Stimulated activated naive B cell treated with anti-CD40 and anti-IgM and Interleukin-4, amounts not matched to agents 10 μg/mL and 1 μg/mL and 100 μg/mL, for 72 hours (primary cell): ENCODE results near the gene ITGA2.

Experiments
- ATAC-seq, 2 donors: fragments of 150-1000 bp; cut with Tn5 transposase; replicated peaks; 2 replicates each; pipeline ENCODE4 v1.10.0; 2021; ENCODE audit warnings: moderate library complexity in 1 of 2
- DNase-seq: peaks from one replicate; pipeline ENCODE4 v3.0.0; 2021
- H3K27ac Mint-ChIP-seq: one replicate; pipeline ENCODE4 v1.8.0; 2022; ENCODE audit warnings: mild to moderate bottlenecking, mixed read lengths
- H3K27me3 Mint-ChIP-seq, 2 donors: one replicate each; pipeline ENCODE4 v1.8.0; 2022; ENCODE audit warnings: mixed read lengths in 2 of 2
- H3K36me3 Mint-ChIP-seq, 2 donors: one replicate each; pipeline ENCODE4 v1.8.0; 2022; ENCODE audit warnings: mixed read lengths in 2 of 2, mild to moderate bottlenecking in 1 of 2
- H3K4me1 Mint-ChIP-seq, 2 donors: one replicate each; pipeline ENCODE4 v1.8.0; 2022; ENCODE audit warnings: mixed read lengths in 2 of 2, mild to moderate bottlenecking in 1 of 2
- H3K4me3 Mint-ChIP-seq, 2 donors: one replicate each; pipeline ENCODE4 v1.8.0; 2022; ENCODE audit warnings: mild to moderate bottlenecking in 2 of 2, mixed read lengths in 2 of 2, moderate library complexity in 1 of 2
- H3K9me3 Mint-ChIP-seq, 2 donors: one replicate each; pipeline ENCODE4 v1.8.0; 2022; ENCODE audit warnings: mixed read lengths in 2 of 2, mild to moderate bottlenecking in 1 of 2

Gene ITGA2

GRCh38 chr5:52989025-52989780 is at the start of gene ITGA2:
Gene ITGA2, plus strand, starts transcription at chr5:52989352. Its CDS starts 117 bp downstream, at chr5:52989469.
- no peaks in the 10 kb centered on the region for H3K9me3 Mint-ChIP-seq
- H3K27ac Mint-ChIP-seq = no peak within 1 kb of the TSS
- H3K27me3 Mint-ChIP-seq = peaks cover 45 to 49% of the 10 kb centered on the region in 2 donors

GRCh38 chr5:52943285-52943684 is 45.9 kb upstream of the ITGA2 start:
- Mint-ChIP-seq H3K4me3 (no peak overlapping the region), H3K27me3 (peaks cover 5 to 11% of the 10 kb centered on the region in 2 donors), H3K36me3 (peaks cover 0 to 3% of the 10 kb centered on the region in 2 donors), H3K9me3 (no peaks in the 10 kb centered on the region), H3K4me1 (peaks cover under 1 to 2% of the 10 kb centered on the region in 2 donors), H3K27ac (no peak overlapping the region)
- peak in 1 of 2 donors; percentile 46 for ATAC-seq
- DNase-seq = no peak

More at GRCh38 chr5:52989025-52989780, at the start of gene ITGA2:
- peaks cover 5 to 8% of the 10 kb centered on the region in 2 donors for H3K4me1 Mint-ChIP-seq
- peak within 1 kb of the TSS; percentile 74 to 75 for H3K4me3 Mint-ChIP-seq
- no peaks in the 10 kb centered on the region for H3K36me3 Mint-ChIP-seq
- peak; percentile 62 to 68 for ATAC-seq
- peak; percentile 7 for DNase-seq

DNA sequence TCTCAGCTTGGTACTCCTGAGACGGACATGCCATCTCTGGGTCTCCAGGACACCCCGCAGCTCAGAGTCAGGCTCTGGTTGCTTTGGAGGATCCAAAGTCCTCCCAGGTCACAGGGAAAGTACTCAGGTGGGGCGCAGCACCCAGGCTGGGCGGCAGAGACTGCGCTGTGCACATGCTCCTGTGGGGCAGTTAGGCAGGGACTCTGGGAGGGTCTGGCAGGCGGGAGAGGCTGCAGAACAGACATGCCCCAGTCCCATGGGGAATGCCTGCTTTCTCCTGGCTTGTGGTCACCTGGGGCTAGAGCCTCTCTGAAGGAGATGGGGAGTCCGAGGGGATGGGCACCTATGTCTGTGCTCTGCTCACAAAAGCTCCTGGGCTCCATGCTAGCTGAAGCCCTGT is 45.3 kb upstream of the ITGA2 start:
- DNase-seq (no peak), ATAC-seq (no peak)
- peaks cover 5 to 11% of the 10 kb centered on the region in 2 donors for H3K27me3 Mint-ChIP-seq
- no peaks in the 10 kb centered on the region for H3K9me3 Mint-ChIP-seq
- no peak overlapping the region for H3K4me3 Mint-ChIP-seq
- peaks cover 5 to 7% of the 10 kb centered on the region in 2 donors for H3K4me1 Mint-ChIP-seq
- peaks cover 0 to 3% of the 10 kb centered on the region in 2 donors for H3K36me3 Mint-ChIP-seq
- H3K27ac Mint-ChIP-seq = no peak overlapping the region

DNA sequence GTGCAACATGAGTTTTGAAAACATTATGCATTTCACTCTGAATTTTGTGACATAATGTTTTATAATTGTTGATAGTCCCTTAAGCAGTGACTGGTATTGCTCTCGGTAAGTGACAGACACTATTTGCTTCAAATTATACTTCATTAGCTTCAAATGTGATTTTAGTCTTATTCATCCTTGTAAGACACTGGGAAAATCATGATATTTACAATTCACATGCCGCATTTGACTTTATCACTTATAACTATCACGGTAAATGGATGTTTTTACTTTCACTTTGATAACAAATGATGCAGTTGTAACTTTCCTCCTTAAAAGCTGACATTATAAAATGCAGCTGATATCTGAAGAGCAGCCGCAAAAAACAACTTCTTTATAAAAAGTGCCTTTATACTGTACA is 44.1 kb upstream of the ITGA2 start:
- DNase-seq (no peak), ATAC-seq (no peak)
- peaks cover 0 to 3% of the 10 kb centered on the region in 2 donors for H3K36me3 Mint-ChIP-seq
- peaks cover 5 to 11% of the 10 kb centered on the region in 2 donors for H3K27me3 Mint-ChIP-seq
- H3K9me3 Mint-ChIP-seq = no peaks in the 10 kb centered on the region
- H3K4me1 Mint-ChIP-seq = peaks cover 5 to 8% of the 10 kb centered on the region in 2 donors
- H3K4me3 Mint-ChIP-seq = peak overlapping the region; percentile 17 to 30
- no peak overlapping the region for H3K27ac Mint-ChIP-seq

GRCh38 chr5:52947208-52947607 is 41.9 kb upstream of the ITGA2 start:
- ATAC-seq = no peak
- Mint-ChIP-seq H3K27me3 (peaks cover 5 to 11% of the 10 kb centered on the region in 2 donors), H3K9me3 (no peaks in the 10 kb centered on the region), H3K4me3 (no peak overlapping the region), H3K36me3 (peaks cover 0 to 3% of the 10 kb centered on the region in 2 donors), H3K4me1 (peaks cover 5 to 8% of the 10 kb centered on the region in 2 donors), H3K27ac (no peak overlapping the region)
- no peak for DNase-seq

DNA sequence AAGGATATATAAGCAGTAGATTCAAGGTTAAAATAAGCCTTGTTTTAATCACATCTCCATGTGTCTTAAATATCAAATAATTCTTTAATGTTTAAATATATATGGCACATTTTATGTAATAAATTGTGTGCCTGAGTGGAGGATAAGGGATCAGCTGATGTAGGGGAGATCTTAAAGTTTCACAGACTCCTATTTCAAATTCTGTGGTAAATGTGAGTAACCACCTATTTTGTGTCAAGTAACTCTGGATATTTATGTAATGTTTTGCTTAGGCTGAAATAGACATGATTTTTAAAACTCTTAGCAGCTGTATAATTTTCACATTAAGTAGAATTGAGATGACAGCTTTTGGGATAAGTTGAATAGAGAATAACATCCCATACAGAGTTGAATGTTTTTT is 41.3 kb upstream of the ITGA2 start:
- DNase-seq (no peak), ATAC-seq (no peak)
- H3K4me1 Mint-ChIP-seq = peaks cover 5 to 8% of the 10 kb centered on the region in 2 donors
- H3K4me3 Mint-ChIP-seq = no peak overlapping the region
- H3K27me3 Mint-ChIP-seq = peaks cover 5 to 11% of the 10 kb centered on the region in 2 donors
- no peaks in the 10 kb centered on the region for H3K9me3 Mint-ChIP-seq
- H3K27ac Mint-ChIP-seq = no peak overlapping the region
- H3K36me3 Mint-ChIP-seq = peaks cover 0 to 3% of the 10 kb centered on the region in 2 donors

- ATAC-seq = peak; percentile 98
- DNase-seq = peak; percentile 18
- Mint-ChIP-seq H3K9me3 (no peaks in the 10 kb centered on the region), H3K27me3 (peaks cover 0 to 4% of the 10 kb centered on the region in 2 donors), H3K36me3 (no peaks in the 10 kb centered on the region), H3K4me3 (no peak overlapping the region), H3K27ac (no peak overlapping the region), H3K4me1 (peaks cover 5 to 8% of the 10 kb centered on the region in 2 donors)
These were observed 40.6 kb upstream of the ITGA2 start for GRCh38 chr5:52948418-52949076.

GRCh38 chr5:52950686-52951085 is 38.5 kb upstream of the ITGA2 start:
- Mint-ChIP-seq H3K4me1 (peaks cover 5 to 8% of the 10 kb centered on the region in 2 donors), H3K27ac (no peak overlapping the region), H3K4me3 (no peak overlapping the region), H3K36me3 (no peaks in the 10 kb centered on the region), H3K9me3 (no peaks in the 10 kb centered on the region), H3K27me3 (no peaks in the 10 kb centered on the region)
- ATAC-seq (no peak), DNase-seq (no peak)

DNA sequence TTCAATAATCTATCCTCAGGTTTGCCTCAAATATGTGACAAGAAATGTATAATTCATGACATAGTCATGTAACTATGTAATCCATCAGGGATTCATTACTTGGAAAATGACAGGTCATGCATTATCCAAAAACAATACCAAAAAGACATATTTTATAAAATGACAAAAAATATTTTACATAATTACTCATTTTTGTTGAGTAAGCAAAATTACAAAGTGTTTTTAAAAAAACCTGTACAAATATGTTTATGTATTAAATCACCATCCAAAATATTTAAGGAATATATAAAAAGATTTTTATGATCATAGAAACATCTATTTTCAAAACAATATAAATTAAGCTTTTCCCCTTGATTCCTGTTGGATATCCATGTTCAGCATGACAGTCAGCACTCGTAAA is 36.7 kb upstream of the ITGA2 start:
- H3K9me3 Mint-ChIP-seq = no peaks in the 10 kb centered on the region

DNA sequence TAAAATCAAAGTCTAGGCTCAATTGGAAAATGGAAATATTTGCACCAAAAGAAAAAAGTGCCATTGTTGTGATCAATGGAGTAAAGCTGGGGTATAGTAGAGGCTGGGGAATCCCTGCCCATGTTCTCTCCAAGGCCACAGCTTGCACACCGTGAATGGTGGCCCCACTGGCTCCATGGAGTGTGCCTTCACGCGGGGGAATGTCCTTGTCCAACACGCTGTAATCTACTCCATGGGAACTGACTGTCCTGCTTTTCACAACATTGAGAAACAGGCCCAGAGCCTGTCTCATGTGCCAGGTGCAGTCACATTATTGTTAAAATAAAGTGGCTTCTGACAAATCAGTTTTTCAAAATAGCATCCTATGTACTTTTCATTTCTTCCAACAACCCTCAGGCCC is 33.1 kb upstream of the ITGA2 start:
- Mint-ChIP-seq H3K36me3 (no peaks in the 10 kb centered on the region), H3K9me3 (peaks cover 6 to 7% of the 10 kb centered on the region in 2 donors), H3K4me1 (no peaks in the 10 kb centered on the region), H3K27ac (no peak overlapping the region), H3K27me3 (peaks cover 0 to 8% of the 10 kb centered on the region in 2 donors), H3K4me3 (no peak overlapping the region)
- ATAC-seq (no peak), DNase-seq (no peak)

More for the DNA sequence above, 36.7 kb upstream of the ITGA2 start:
- H3K27ac Mint-ChIP-seq = no peak overlapping the region
- H3K27me3 Mint-ChIP-seq = no peaks in the 10 kb centered on the region
- no peaks in the 10 kb centered on the region for H3K36me3 Mint-ChIP-seq
- H3K4me3 Mint-ChIP-seq = no peak overlapping the region
- no peak for ATAC-seq
- peaks cover 5 to 8% of the 10 kb centered on the region in 2 donors for H3K4me1 Mint-ChIP-seq
- no peak for DNase-seq

GRCh38 chr5:52956915-52957747 is 32.0 kb upstream of the ITGA2 start:
- Mint-ChIP-seq H3K27me3 (peaks cover 4 to 8% of the 10 kb centered on the region in 2 donors), H3K27ac (no peak overlapping the region), H3K9me3 (peaks cover 6 to 9% of the 10 kb centered on the region in 2 donors), H3K36me3 (no peaks in the 10 kb centered on the region), H3K4me3 (no peak overlapping the region), H3K4me1 (no peaks in the 10 kb centered on the region)
- ATAC-seq (no peak), DNase-seq (no peak)

GRCh38 chr5:52961274-52961681 is 27.9 kb upstream of the ITGA2 start:
- peaks cover 8 to 9% of the 10 kb centered on the region in 2 donors for H3K27me3 Mint-ChIP-seq
- DNase-seq = no peak

GRCh38 chr5:52963636-52964035 is 25.5 kb upstream of the ITGA2 start:
- Mint-ChIP-seq H3K4me3 (no peak overlapping the region), H3K36me3 (no peaks in the 10 kb centered on the region), H3K27me3 (peaks cover 9 to 12% of the 10 kb centered on the region in 2 donors), H3K27ac (no peak overlapping the region), H3K9me3 (peaks cover 11% of the 10 kb centered on the region in 2 donors), H3K4me1 (no peaks in the 10 kb centered on the region)
- DNase-seq (no peak), ATAC-seq (no peak)

More at GRCh38 chr5:52961274-52961681, 27.9 kb upstream of the ITGA2 start:
- Mint-ChIP-seq H3K27ac (no peak overlapping the region), H3K4me3 (no peak overlapping the region), H3K4me1 (no peaks in the 10 kb centered on the region), H3K9me3 (peaks cover 6 to 9% of the 10 kb centered on the region in 2 donors), H3K36me3 (no peaks in the 10 kb centered on the region)
- ATAC-seq = no peak

- DNase-seq (no peak), ATAC-seq (no peak)
- Mint-ChIP-seq H3K9me3 (peaks cover 16% of the 10 kb centered on the region in 2 donors), H3K4me3 (no peak overlapping the region), H3K27me3 (peaks cover 9 to 17% of the 10 kb centered on the region in 2 donors), H3K4me1 (no peaks in the 10 kb centered on the region), H3K36me3 (no peaks in the 10 kb centered on the region), H3K27ac (no peak overlapping the region)
These were observed 25.0 kb upstream of the ITGA2 start for GRCh38 chr5:52964138-52964537.
